ENCODE results near the gene RARS1.

DNA sequence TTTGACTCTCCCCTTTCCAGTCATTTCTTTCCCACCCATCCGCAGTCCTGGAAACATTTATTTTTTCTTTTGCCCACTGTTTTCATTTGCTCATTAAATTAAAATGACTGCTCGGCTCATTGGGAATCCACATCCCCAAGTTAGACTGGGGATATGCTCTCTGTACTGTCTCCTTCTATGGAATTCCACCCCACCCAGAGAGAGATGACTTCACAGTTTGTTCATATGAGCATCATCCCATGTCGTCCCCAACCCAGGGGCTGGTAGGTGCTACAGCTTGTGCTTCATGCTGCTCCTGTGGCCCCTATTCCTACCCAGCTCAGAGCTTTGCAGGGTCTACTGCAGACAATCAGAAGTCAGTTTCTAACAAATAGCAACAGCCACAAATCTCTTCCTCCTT lies 16.5 kb upstream of the RARS1 start:
- TF ChIP-seq, protein P1, sequence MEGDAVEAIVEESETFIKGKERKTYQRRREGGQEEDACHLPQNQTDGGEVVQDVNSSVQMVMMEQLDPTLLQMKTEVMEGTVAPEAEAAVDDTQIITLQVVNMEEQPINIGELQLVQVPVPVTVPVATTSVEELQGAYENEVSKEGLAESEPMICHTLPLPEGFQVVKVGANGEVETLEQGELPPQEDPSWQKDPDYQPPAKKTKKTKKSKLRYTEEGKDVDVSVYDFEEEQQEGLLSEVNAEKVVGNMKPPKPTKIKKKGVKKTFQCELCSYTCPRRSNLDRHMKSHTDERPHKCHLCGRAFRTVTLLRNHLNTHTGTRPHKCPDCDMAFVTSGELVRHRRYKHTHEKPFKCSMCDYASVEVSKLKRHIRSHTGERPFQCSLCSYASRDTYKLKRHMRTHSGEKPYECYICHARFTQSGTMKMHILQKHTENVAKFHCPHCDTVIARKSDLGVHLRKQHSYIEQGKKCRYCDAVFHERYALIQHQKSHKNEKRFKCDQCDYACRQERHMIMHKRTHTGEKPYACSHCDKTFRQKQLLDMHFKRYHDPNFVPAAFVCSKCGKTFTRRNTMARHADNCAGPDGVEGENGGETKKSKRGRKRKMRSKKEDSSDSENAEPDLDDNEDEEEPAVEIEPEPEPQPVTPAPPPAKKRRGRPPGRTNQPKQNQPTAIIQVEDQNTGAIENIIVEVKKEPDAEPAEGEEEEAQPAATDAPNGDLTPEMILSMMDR (IDR thresholded peaks at IDR 0.05; ENCODE audit: insufficient read depth, low read length): no peak
- TF ChIP-seq GABPA (IDR thresholded peaks at IDR 0.05; ENCODE audit: low read depth): no peak
- TF ChIP-seq POLR2AphosphoS5 (IDR thresholded peaks at IDR 0.05; ENCODE audit: low read depth): no peak
- TF ChIP-seq, protein P2, sequence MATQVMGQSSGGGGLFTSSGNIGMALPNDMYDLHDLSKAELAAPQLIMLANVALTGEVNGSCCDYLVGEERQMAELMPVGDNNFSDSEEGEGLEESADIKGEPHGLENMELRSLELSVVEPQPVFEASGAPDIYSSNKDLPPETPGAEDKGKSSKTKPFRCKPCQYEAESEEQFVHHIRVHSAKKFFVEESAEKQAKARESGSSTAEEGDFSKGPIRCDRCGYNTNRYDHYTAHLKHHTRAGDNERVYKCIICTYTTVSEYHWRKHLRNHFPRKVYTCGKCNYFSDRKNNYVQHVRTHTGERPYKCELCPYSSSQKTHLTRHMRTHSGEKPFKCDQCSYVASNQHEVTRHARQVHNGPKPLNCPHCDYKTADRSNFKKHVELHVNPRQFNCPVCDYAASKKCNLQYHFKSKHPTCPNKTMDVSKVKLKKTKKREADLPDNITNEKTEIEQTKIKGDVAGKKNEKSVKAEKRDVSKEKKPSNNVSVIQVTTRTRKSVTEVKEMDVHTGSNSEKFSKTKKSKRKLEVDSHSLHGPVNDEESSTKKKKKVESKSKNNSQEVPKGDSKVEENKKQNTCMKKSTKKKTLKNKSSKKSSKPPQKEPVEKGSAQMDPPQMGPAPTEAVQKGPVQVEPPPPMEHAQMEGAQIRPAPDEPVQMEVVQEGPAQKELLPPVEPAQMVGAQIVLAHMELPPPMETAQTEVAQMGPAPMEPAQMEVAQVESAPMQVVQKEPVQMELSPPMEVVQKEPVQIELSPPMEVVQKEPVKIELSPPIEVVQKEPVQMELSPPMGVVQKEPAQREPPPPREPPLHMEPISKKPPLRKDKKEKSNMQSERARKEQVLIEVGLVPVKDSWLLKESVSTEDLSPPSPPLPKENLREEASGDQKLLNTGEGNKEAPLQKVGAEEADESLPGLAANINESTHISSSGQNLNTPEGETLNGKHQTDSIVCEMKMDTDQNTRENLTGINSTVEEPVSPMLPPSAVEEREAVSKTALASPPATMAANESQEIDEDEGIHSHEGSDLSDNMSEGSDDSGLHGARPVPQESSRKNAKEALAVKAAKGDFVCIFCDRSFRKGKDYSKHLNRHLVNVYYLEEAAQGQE (IDR thresholded peaks at IDR 0.05; ENCODE audit: insufficient replicate concordance, low read depth): no peak
- TF ChIP-seq SPI1 (IDR thresholded peaks at IDR 0.05; ENCODE audit: borderline replicate concordance, low read depth): no peak
